GM19193 (cell line): ENCODE results near the gene SEMA7A.

ENCODE experiments used
- POLR2A ChIP-seq: IDR thresholded peaks from 4 replicates; pipeline ENCODE4 v1.6.1; 2011; ENCODE audit not compliant: insufficient read depth, insufficient read length; ENCODE audit errors: extremely low read depth

Gene SEMA7A

DNA sequence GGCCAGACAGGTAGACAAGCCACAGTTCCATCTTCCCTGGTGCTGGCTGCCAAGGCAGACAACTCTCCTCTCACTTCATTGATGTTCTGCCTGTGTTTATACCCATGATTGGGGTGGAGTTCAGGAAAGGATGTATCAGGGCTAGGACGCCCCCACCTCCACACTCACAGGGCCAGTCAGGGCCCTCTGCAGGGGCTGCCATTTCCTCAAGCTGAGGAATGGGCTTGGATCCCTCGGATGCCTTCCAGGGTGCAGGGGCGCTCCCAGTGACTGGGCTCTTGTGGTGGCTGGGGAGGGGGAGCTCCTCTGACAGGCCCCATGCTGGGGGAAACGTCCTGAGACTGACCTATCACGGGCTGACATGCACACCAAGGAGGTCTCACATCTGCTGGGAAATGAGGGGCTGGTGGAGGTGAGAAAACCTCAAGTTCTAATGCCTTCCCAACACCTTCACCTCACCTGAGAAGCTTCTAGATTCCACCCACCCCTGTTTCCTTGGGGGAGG lies 31.4 kb downstream of the SEMA7A start:
- peak; percentile 54 for TF ChIP-seq POLR2A

GRCh38 chr15:74400915-74401757 lies 32.6 kb downstream of the SEMA7A start:
- TF ChIP-seq POLR2A = peak; percentile 53

DNA sequence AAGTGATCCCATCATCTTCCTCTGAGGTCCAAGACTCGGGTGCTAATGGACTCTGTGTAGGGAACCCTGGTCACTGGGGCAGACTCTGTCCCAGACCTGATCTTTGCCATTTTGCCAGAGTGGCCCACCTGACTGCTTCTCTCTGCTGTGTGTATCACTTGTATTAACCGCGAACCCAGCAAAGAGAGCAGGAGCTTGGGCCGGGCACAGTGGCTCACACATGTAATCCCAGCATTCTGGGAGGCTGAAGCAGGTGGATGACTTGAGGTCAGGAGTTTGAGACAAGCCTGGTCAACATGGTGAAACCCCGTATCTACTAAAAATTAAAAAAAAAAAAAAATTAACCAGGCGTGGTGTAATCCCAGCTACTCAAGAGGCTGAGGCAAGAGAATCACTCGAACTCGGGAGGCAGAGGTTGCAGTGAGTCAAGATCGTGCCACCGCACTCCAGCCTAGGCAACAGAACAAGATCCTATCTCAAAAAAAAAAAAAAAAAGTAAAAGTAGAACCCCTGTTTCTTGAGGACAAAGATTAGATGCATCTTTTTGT lies 33.4 kb downstream of the SEMA7A start:
- TF ChIP-seq POLR2A = no peak

- TF ChIP-seq POLR2A = peak; percentile 44
Measured at GRCh38 chr15:74399511-74400312, 34.0 kb downstream of the SEMA7A start.

DNA sequence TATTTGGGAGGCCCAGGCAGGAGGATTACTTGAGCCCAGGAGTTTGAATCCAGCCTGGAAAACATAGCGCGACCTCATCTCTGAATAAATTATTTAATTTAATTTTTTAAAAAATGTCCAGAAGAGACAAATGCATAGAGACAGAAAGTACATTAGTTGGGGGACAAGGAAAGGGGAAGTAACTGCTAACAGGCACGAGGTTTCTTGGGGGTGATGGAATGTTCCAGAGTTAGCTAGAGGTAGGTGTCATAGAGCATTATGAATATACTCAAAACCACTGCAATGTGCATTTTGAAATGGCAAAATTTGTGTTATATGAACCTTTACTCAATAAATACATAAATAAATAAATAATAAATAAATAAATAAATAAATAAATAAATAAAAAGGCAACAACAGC lies 34.7 kb downstream of the SEMA7A start:
- TF ChIP-seq POLR2A = no peak

DNA sequence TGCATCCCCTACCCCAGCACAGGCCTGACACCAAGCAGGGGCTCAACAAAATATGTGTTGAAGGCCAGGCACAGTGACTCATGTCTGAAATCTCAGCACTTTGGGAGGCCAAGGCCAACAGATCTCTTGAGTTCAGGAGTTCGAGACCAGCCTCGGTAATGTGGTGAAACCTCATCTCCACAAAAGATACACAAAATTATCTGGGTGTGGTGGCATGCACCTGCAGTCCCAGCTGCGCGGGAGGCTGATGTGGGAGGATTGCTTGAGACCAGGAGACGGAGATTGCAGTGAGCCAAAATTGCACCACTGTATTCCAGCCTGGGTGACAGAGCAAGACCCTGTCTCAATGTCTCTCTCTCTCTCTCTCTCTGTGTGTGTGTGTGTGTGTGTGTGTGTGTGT lies 35.6 kb downstream of the SEMA7A start:
- TF ChIP-seq POLR2A = no peak

DNA sequence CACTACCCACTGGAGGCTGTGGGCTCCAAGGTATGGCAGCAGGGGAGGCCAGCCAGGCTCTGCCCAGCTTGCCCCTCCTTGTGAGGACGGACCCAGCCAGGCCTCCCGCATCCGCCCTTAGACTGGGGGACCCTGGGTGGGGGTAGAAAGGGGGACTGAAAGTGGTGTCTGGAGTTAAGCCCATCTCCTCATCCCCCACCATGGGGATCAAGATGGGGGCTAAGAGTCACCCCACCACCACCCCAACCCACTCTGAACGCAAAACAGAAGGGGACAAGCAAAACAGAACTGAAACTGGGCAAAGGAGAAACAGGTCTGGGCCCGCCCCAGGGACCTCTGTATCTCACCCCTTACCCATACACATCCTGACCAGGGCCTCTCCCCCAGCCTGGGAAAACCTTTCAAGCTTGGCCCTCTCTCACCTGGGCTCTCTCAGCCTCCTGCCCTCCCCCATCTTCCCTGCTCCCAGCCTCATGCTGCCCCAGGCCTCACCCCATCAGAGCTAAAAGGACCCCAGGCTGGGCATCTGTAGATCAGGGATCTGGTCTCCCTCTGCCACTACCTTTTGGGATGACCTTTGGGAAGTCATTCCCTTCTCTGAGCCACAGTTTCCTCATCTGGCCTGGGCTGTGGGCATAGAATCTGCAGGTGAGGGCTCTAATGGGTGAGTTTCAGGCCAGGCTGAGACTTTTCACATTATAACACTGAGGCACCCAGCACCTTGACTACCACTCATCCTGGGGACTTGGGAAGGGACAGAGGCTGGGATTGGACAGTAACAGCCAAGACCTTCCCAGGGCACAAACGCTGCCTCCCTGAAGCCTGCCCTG lies 36.3 kb downstream of the SEMA7A start:
- TF ChIP-seq POLR2A = peak; percentile 31

DNA sequence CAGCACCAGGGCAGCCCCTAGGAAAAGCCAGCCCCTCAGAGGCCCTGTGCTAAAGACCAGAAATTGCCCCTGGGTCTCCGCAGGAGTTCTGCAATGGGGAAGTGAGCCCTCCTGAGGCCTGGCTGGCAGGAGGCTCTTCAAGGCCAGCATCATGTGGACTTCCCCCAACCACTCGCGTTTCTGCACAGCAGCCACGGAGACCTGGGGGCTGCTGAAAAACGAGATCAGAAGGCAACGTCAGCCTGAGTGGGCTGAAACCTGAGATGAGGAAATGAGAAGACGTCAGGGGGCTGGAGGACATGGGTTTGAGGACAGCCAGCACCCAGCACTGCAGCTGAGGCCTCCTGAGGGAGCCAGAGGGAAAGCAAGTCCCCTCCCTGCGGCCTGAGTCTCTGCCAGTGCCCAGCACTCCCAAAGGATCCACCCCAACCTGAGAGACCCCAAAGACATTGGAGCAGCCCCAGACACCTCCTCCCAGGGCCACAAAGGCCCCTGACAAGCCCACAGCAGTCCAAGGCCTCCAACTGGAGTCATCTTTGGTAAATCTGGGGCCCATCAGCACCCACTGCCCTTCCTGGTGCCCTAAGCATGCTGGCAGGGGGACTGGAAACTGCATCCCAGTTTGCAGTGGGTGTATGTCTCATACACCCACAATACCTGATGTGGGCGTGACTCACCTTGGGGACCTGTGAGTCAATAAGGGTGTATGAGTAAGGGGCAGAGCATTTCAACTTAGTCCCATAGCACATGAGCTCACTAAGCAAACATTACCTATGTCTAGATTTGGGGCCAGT lies 37.1 kb downstream of the SEMA7A start:
- peak; percentile 54 for TF ChIP-seq POLR2A

GRCh38 chr15:74396146-74396438 lies 37.7 kb downstream of the SEMA7A start:
- no peak for TF ChIP-seq POLR2A

DNA sequence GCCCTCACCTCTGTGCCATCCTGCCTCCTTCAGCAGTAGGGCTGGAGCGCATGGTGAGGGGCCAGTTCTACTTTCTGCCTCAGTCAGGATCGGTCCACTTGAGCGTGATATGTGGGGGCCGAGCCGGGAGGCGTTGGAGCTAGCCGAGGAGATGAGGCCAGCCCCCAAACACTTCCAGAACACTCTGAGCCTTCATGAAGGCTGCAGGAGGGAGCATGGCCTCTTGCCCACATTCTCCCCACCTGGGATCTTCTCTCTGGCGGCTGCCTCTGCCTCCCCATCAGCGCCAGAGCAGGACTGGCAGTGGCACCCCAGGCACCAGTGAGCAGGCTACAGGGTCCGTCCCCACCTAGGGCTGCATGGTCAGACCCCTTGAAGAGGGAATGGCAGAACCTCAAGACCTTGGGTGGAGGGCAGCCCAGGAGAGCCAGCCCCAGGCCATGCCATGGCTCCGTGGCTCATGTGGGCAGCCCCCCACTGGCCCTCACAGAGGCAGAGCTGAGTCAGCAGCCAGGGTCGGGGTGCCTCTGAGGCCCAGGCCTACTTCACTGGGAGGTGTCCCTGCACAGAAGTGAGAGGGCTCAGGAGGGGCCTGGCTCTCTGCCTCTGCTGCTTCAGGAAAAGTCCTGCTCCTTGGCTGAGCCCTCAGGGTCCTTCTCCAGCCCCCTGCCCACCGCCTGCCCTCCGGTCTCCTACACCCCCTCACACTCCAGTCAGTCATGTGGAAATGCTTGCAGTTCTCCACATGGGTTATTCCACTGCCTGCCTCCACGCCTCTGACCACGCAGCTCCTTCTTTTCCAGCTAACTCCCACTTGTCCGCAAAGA lies 38.2 kb downstream of the SEMA7A start:
- peak; percentile 27 for TF ChIP-seq POLR2A

DNA sequence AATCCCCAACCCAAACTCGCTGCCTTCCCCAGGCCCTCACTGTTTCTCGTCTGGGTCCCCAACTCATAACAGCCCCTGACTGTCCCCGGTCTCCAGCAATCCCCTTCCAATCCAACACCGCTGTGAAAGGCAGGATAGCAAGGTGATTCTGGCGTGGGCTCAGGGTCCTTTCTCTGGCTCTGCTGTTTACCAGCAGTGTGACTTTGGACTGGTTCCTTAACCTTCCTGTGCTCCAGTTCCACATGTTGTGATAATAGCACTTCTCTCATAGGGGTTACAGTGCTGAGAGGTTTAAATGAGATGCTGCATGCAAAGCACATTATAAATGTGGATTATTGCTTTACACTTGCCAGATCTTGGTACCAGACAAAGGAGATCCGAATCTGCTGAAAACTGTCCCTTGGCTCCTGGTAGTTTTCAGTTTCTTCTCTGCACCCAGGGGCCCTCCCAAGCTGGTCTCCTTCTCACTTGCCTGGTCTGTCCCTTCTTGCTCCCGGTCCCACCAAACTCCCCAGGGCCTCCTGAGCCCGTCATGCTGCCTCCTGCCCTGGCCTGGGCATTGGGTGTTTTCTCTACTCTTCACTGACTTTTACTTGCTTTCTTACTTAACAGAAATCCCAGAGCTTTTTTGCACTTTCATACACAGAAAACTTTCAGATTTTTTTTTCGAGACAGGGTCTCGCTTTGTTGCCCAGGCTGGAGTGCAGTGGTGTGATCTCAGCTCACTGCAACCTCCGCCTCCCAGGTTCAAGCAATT lies 39.5 kb downstream of the SEMA7A start:
- peak; percentile 31 for TF ChIP-seq POLR2A

DNA sequence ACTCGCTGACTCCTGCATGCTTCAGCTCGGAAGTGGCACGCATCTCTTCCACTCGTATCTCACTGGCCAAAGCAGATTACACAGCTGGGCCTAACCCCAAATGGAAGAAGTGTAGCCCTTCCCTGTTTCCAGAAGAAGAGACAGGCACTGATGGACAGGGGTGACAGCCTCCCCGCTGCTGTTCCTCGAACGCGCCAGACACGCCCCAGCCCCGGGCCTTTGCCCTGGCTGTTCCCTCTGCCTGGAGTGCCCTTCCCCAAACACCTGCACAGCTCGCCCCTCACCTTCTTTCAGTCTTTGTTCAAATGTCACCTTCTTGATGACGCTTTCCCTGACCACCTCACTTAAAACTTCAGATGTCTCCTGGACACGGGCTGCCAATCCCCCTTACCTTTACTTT lies 40.3 kb downstream of the SEMA7A start:
- TF ChIP-seq POLR2A = no peak
